Thyroid gland (tissue), 4 donors: ENCODE results near the gene SREBF1. TPM values are rescaled to one million over a fixed set of nuclear protein-coding genes. Genes with fewer than 3 reads are reported as not detected.

Experiments used
- DNase-seq, 2 donors: peaks; one replicate each; pipeline ENCODE4 v3.0.0-alpha.2; 2019
- H3K27ac ChIP-seq, 3 donors: fragments of 200-600 bp; sonication (generic); 1 replicate in 2 of 3; 2 replicates in 1 of 3; pipeline ENCODE4 v1.5.1; 2016 to 2019; ENCODE audit warnings: mild to moderate bottlenecking in 1 of 3, moderate library complexity in 1 of 3
- H3K27me3 ChIP-seq: fragments of 200-600 bp; sonication (generic); one replicate; pipeline ENCODE4 v1.5.1; 2019
- H3K36me3 ChIP-seq, 2 donors: fragments of 200-600 bp; sonication (generic); one replicate each; pipeline ENCODE4 v1.5.1; 2016 to 2019
- H3K4me1 ChIP-seq, 2 donors: fragments of 200-600 bp; sonication (generic); one replicate each; pipeline ENCODE4 v1.5.1; 2017 to 2019
- H3K4me3 ChIP-seq, 3 donors: fragments of 200-600 bp; sonication (generic); replicated peaks in 1 of 3; 1 replicate in 2 of 3; 2 replicates in 1 of 3; pipeline ENCODE4 v1.5.1; 2016; ENCODE audit warnings: mild to moderate bottlenecking in 1 of 3
- H3K9me3 ChIP-seq: fragments of 200-600 bp; sonication (generic); one replicate; pipeline ENCODE4 v1.5.1; 2017
- CTCF ChIP-seq, 6 experiments: fragments of 200-600 bp in 3 of 6; fragments of 450-650 bp in 3 of 6; sonication (generic) in 3 of 6; IDR thresholded peaks; one replicate each; pipeline ENCODE4 v1.5.1; 2016 to 2019; ENCODE audit warnings: antibody characterized with exemption in 6 of 6, mild to moderate bottlenecking in 2 of 6, inconsistent platforms in 1 of 6, moderate library complexity in 1 of 6
- POLR2A ChIP-seq, 2 donors: fragments of 450-650 bp; IDR thresholded peaks; one replicate each; pipeline ENCODE4 v1.6.1; 2017; ENCODE audit warnings: antibody characterized with exemption in 2 of 2, mild to moderate bottlenecking in 2 of 2, moderate library complexity in 1 of 2
- WGBS, 2 donors: methylation state at CpG; one replicate each; pipeline ENCODE4 v1.1.5; 2017; 5-methylcytosine and 5-hydroxymethylcytosine counted together
- intact Hi-C: fragments of 100-400 bp; cut with DNase I; formaldehyde crosslinking; loops from one replicate; pipeline ENCODE4 v1.15.1; 2023
- total RNA-seq, 4 donors: library from RNA; depleted of rRNA; stranded (reverse); fragments of >200 nt; gene quantifications; one replicate each; pipeline ENCODE4 v1.2.3, GENCODE V29; 2016

Gene SREBF1
- total RNA-seq, 4 donors from 2014 or later: 44.6 to 89.4 (median 63.0) TPM

- no peak for DNase-seq
- H3K36me3 ChIP-seq: peaks cover 8 to 12% of the 10 kb centered on the region in 2 donors
- H3K9me3 ChIP-seq: no peaks in the 10 kb centered on the region
- H3K4me3 ChIP-seq: no peak overlapping the region
- intact Hi-C loops: loop anchor here (5.0 kb wide), 1 partner anchor 124 kb away; the partner anchor contains the start of gene RAI1
- peaks cover 28 to 32% of the 10 kb centered on the region in 2 donors for H3K4me1 ChIP-seq
- no peak overlapping the region for H3K27ac ChIP-seq
- no peaks in the 10 kb centered on the region for H3K27me3 ChIP-seq
- WGBS, 2 donors: 90 to 96% methylated on average over 15 to 16 of the region's 17 CpGs
- TF ChIP-seq POLR2A (IDR thresholded peaks at IDR 0.05) (no peak), CTCF (IDR thresholded peaks at IDR 0.05) (no peak)
Observed at GRCh38 chr17:17806611-17807274, 30.0 kb downstream of the SREBF1 start.

GRCh38 chr17:17806035-17806434 lies 30.8 kb downstream of the SREBF1 start:
- TF ChIP-seq CTCF (IDR thresholded peaks at IDR 0.05): no peak
- TF ChIP-seq POLR2A (IDR thresholded peaks at IDR 0.05): no peak
- no peaks in the 10 kb centered on the region for H3K27me3 ChIP-seq
- peaks cover 25% of the 10 kb centered on the region in 2 donors for H3K4me1 ChIP-seq
- H3K9me3 ChIP-seq: no peaks in the 10 kb centered on the region
- 92 to 95% methylated on average over 4 of the region's 4 CpGs for WGBS, 2 donors
- intact Hi-C loops: loop anchor here (5.0 kb wide), 1 partner anchor 124 kb away; the partner anchor contains the start of gene RAI1
- H3K36me3 ChIP-seq: peaks cover 8 to 12% of the 10 kb centered on the region in 2 donors
- no peak for DNase-seq
- H3K27ac ChIP-seq: no peak overlapping the region
- H3K4me3 ChIP-seq: no peak overlapping the region

- no peak overlapping the region for H3K27ac ChIP-seq
- no peak for DNase-seq
- no peaks in the 10 kb centered on the region for H3K9me3 ChIP-seq
- WGBS, 2 donors: 79 to 81% methylated on average over 6 to 9 of the region's 9 CpGs
- H3K36me3 ChIP-seq: peaks cover 8 to 12% of the 10 kb centered on the region in 2 donors
- no peaks in the 10 kb centered on the region for H3K27me3 ChIP-seq
- intact Hi-C loops: loop anchor here (5.0 kb wide), 1 partner anchor 123 kb away; the partner anchor contains the start of gene RAI1
- TF ChIP-seq CTCF (IDR thresholded peaks at IDR 0.05) (no peak), POLR2A (IDR thresholded peaks at IDR 0.05) (no peak)
- no peak overlapping the region for H3K4me3 ChIP-seq
- H3K4me1 ChIP-seq: peaks cover 20 to 21% of the 10 kb centered on the region in 2 donors
Observed at GRCh38 chr17:17805575-17805974, 31.2 kb downstream of the SREBF1 start.

GRCh38 chr17:17804007-17804406 lies 32.8 kb downstream of the SREBF1 start:
- no peaks in the 10 kb centered on the region for H3K27me3 ChIP-seq
- H3K27ac ChIP-seq: no peak overlapping the region
- 94 to 99% methylated on average over 3 of the region's 3 CpGs for WGBS, 2 donors
- no peaks in the 10 kb centered on the region for H3K9me3 ChIP-seq
- peaks cover 5% of the 10 kb centered on the region in 2 donors for H3K4me1 ChIP-seq
- no peak overlapping the region for H3K4me3 ChIP-seq
- DNase-seq: no peak
- peaks cover 8 to 12% of the 10 kb centered on the region in 2 donors for H3K36me3 ChIP-seq
- intact Hi-C loops: no loop called here
- TF ChIP-seq POLR2A (IDR thresholded peaks at IDR 0.05) (no peak), CTCF (IDR thresholded peaks at IDR 0.05) (no peak)

- Histone ChIP-seq H3K9me3 (no peaks in the 10 kb centered on the region), H3K4me1 (no peaks in the 10 kb centered on the region), H3K4me3 (no peak overlapping the region), H3K36me3 (peaks cover 19 to 23% of the 10 kb centered on the region in 2 donors), H3K27ac (no peak overlapping the region), H3K27me3 (no peaks in the 10 kb centered on the region)
- intact Hi-C loops: no loop called here
- no peak for DNase-seq
- TF ChIP-seq POLR2A (IDR thresholded peaks at IDR 0.05) (no peak), CTCF (IDR thresholded peaks at IDR 0.05) (no peak)
- WGBS, 2 donors: 85 to 93% methylated on average over 11 to 13 of the region's 13 CpGs
Observed at GRCh38 chr17:17801800-17802481, 34.8 kb downstream of the SREBF1 start.
